ENCODE data around the gene CCL23.

DNA sequence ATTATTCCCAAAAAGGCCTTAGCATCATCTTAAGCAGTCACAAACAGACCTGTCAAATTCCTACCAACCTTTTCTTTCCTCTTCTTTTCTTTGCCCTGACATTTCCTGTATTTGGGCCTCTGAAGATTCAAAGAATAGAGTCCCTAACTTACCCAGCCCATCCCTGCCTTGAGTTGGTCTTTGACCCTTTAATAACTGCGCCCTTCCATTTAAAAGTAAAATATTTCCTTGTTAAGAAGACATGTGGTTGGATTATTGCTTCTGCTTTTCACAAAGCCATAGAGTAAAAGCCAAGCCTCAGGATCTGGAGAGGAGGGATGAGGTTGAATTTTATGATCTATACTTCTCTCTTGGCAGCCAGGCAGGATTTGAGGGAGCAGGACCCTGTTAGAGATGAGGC is 13.2 kb upstream of the CCL23 start:
- TF ChIP-seq, protein P1, sequence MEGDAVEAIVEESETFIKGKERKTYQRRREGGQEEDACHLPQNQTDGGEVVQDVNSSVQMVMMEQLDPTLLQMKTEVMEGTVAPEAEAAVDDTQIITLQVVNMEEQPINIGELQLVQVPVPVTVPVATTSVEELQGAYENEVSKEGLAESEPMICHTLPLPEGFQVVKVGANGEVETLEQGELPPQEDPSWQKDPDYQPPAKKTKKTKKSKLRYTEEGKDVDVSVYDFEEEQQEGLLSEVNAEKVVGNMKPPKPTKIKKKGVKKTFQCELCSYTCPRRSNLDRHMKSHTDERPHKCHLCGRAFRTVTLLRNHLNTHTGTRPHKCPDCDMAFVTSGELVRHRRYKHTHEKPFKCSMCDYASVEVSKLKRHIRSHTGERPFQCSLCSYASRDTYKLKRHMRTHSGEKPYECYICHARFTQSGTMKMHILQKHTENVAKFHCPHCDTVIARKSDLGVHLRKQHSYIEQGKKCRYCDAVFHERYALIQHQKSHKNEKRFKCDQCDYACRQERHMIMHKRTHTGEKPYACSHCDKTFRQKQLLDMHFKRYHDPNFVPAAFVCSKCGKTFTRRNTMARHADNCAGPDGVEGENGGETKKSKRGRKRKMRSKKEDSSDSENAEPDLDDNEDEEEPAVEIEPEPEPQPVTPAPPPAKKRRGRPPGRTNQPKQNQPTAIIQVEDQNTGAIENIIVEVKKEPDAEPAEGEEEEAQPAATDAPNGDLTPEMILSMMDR (IDR thresholded peaks at IDR 0.05; ENCODE audit: extremely low read depth in 1 of 2, insufficient read depth in 1 of 2, low read depth in 1 of 2, low read length in 2 of 2), result no peak
- TF ChIP-seq FOS (IDR thresholded peaks at IDR 0.05; ENCODE audit: borderline replicate concordance, insufficient read depth, low read length) (no peak), POLR2A (IDR thresholded peaks at IDR 0.05; ENCODE audit: low read depth, low read length) (no peak), POLR2AphosphoS5 (IDR thresholded peaks at IDR 0.05; ENCODE audit: insufficient read depth, low read depth, low read length) (no peak), EZH2 (IDR thresholded peaks at IDR 0.05; ENCODE audit: borderline replicate concordance, low read depth, low read length, severe bottlenecking) (no peak), GATA2 (IDR thresholded peaks at IDR 0.05; ENCODE audit: insufficient read depth, insufficient read length, low read depth, low read length) (no peak)

All from endothelial cell of umbilical vein (primary cell).